ENCODE data around the gene OMD.

OMD gene

DNA sequence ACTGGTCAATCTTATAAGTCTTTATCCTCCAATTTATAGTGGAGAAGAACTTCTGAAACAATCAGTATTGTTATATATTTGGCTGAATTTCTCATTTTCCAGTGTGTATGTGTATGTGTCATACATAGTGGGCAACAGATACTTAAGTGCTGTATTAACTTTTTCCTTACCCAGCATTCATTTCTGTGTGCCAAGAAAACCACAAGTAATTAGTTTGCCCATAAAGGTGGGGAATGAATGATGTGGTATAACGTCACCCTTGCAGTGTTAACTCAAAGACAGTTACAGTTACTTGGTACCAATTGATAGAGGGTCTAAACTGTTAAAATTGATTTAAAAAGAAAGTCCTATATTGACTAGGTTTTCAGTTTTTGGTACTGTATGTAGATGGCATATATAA lies 21.9 kb downstream of the OMD start:
- H4K91ac ChIP-seq (ENCODE audit: low read depth, low read length): no peak overlapping the region
- no peak overlapping the region for H2BK5ac ChIP-seq (ENCODE audit: low read depth, low read length, poor library complexity)
- no peaks in the 10 kb centered on the region for H3K27me3 ChIP-seq (ENCODE audit: insufficient read depth, low read length)
- no peak overlapping the region for H4K12ac ChIP-seq (ENCODE audit: low read depth, low read length)
- no peaks in the 10 kb centered on the region for H3K4me1 ChIP-seq (ENCODE audit: control insufficient read depth in 1 of 2, insufficient read depth in 2 of 2, low read length in 2 of 2)
- no peak overlapping the region for H3K9ac ChIP-seq (ENCODE audit: low read length)
- H3K18ac ChIP-seq (ENCODE audit: low read length): no peak overlapping the region
- no peaks in the 10 kb centered on the region for H3K36me3 ChIP-seq (ENCODE audit: control insufficient read depth in 1 of 2, insufficient read depth in 2 of 2, low read length in 2 of 2)
- no CpG with 5 or more reads among the region's 1 CpG for WGBS (ENCODE audit: extremely low coverage, insufficient coverage, insufficient read length)
- no peaks in the 10 kb centered on the region for H3K79me2 ChIP-seq (ENCODE audit: control insufficient read depth, insufficient read depth, low read length, poor library complexity)
- H2AFZ ChIP-seq (ENCODE audit: insufficient read depth, low read length, poor library complexity): no peak overlapping the region
- H2BK120ac ChIP-seq (ENCODE audit: insufficient read depth, low read length, poor library complexity): no peak overlapping the region
- no peak overlapping the region for H3K4ac ChIP-seq (ENCODE audit: low read depth, low read length)
- H3K14ac ChIP-seq (ENCODE audit: low read length): no peak overlapping the region
- no peak for DNase-seq
- H3K27ac ChIP-seq (ENCODE audit: low read depth, low read length): no peak overlapping the region
- no peak overlapping the region for H3K4me3 ChIP-seq (ENCODE audit: low read depth, low read length)
- no peaks in the 10 kb centered on the region for H3K79me1 ChIP-seq (ENCODE audit: low read length)
- H2AK5ac ChIP-seq (ENCODE audit: low read length): no peak overlapping the region
- no peak overlapping the region for H3K4me2 ChIP-seq (ENCODE audit: low read length)
- no peaks in the 10 kb centered on the region for H3K9me3 ChIP-seq (ENCODE audit: insufficient read depth, low read depth, low read length)
- H3K23ac ChIP-seq (ENCODE audit: low read length): no peak overlapping the region
- H2BK12ac ChIP-seq (ENCODE audit: low read length): no peak overlapping the region
- H4K8ac ChIP-seq (ENCODE audit: low read depth, low read length): no peak overlapping the region

- Histone ChIP-seq H3K4ac (ENCODE audit: low read depth, low read length) (no peak overlapping the region), H3K36me3 (ENCODE audit: control insufficient read depth in 1 of 2, insufficient read depth in 2 of 2, low read length in 2 of 2) (no peaks in the 10 kb centered on the region), H3K4me2 (ENCODE audit: low read length) (no peak overlapping the region), H3K27me3 (ENCODE audit: insufficient read depth, low read length) (no peaks in the 10 kb centered on the region), H2BK12ac (ENCODE audit: low read length) (no peak overlapping the region), H4K91ac (ENCODE audit: low read depth, low read length) (no peak overlapping the region), H3K9ac (ENCODE audit: low read length) (no peak overlapping the region), H3K4me3 (ENCODE audit: low read depth, low read length) (no peak overlapping the region), H4K12ac (ENCODE audit: low read depth, low read length) (no peak overlapping the region), H2AK5ac (ENCODE audit: low read length) (no peak overlapping the region), H3K9me3 (ENCODE audit: insufficient read depth, low read depth, low read length) (no peaks in the 10 kb centered on the region), H3K4me1 (ENCODE audit: control insufficient read depth in 1 of 2, insufficient read depth in 2 of 2, low read length in 2 of 2) (no peaks in the 10 kb centered on the region), H3K23ac (ENCODE audit: low read length) (no peak overlapping the region), H2AFZ (ENCODE audit: insufficient read depth, low read length, poor library complexity) (no peak overlapping the region), H3K27ac (ENCODE audit: low read depth, low read length) (no peak overlapping the region), H3K79me2 (ENCODE audit: control insufficient read depth, insufficient read depth, low read length, poor library complexity) (no peaks in the 10 kb centered on the region), H2BK5ac (ENCODE audit: low read depth, low read length, poor library complexity) (no peak overlapping the region), H2BK120ac (ENCODE audit: insufficient read depth, low read length, poor library complexity) (no peak overlapping the region), H3K79me1 (ENCODE audit: low read length) (no peaks in the 10 kb centered on the region), H3K14ac (ENCODE audit: low read length) (no peak overlapping the region), H4K8ac (ENCODE audit: low read depth, low read length) (no peak overlapping the region), H3K18ac (ENCODE audit: low read length) (no peak overlapping the region)
- no peak for DNase-seq
- no CpG with 5 or more reads among the region's 3 CpGs for WGBS (ENCODE audit: extremely low coverage, insufficient coverage, insufficient read length)
Observed at GRCh38 chr9:92397853-92398252, 26.4 kb downstream of the OMD start.

- Histone ChIP-seq H3K4ac (ENCODE audit: low read depth, low read length) (no peak overlapping the region), H2AFZ (ENCODE audit: insufficient read depth, low read length, poor library complexity) (no peak overlapping the region), H3K79me1 (ENCODE audit: low read length) (no peaks in the 10 kb centered on the region), H4K91ac (ENCODE audit: low read depth, low read length) (no peak overlapping the region), H3K9ac (ENCODE audit: low read length) (no peak overlapping the region), H3K18ac (ENCODE audit: low read length) (no peak overlapping the region), H3K27me3 (ENCODE audit: insufficient read depth, low read length) (no peaks in the 10 kb centered on the region), H3K23ac (ENCODE audit: low read length) (no peak overlapping the region), H3K27ac (ENCODE audit: low read depth, low read length) (no peak overlapping the region), H3K14ac (ENCODE audit: low read length) (no peak overlapping the region), H3K79me2 (ENCODE audit: control insufficient read depth, insufficient read depth, low read length, poor library complexity) (no peaks in the 10 kb centered on the region), H2AK5ac (ENCODE audit: low read length) (no peak overlapping the region), H2BK5ac (ENCODE audit: low read depth, low read length, poor library complexity) (no peak overlapping the region), H4K8ac (ENCODE audit: low read depth, low read length) (no peak overlapping the region), H4K12ac (ENCODE audit: low read depth, low read length) (no peak overlapping the region), H3K4me3 (ENCODE audit: low read depth, low read length) (no peak overlapping the region), H3K4me1 (ENCODE audit: control insufficient read depth in 1 of 2, insufficient read depth in 2 of 2, low read length in 2 of 2) (no peaks in the 10 kb centered on the region), H3K9me3 (ENCODE audit: insufficient read depth, low read depth, low read length) (no peaks in the 10 kb centered on the region), H3K36me3 (ENCODE audit: control insufficient read depth in 1 of 2, insufficient read depth in 2 of 2, low read length in 2 of 2) (no peaks in the 10 kb centered on the region), H2BK12ac (ENCODE audit: low read length) (no peak overlapping the region), H3K4me2 (ENCODE audit: low read length) (no peak overlapping the region), H2BK120ac (ENCODE audit: insufficient read depth, low read length, poor library complexity) (no peak overlapping the region)
- DNase-seq: no peak
- WGBS (ENCODE audit: extremely low coverage, insufficient coverage, insufficient read length): no CpG with 5 or more reads among the region's 1 CpG
Observed at GRCh38 chr9:92395617-92396016, 28.7 kb downstream of the OMD start.

DNA sequence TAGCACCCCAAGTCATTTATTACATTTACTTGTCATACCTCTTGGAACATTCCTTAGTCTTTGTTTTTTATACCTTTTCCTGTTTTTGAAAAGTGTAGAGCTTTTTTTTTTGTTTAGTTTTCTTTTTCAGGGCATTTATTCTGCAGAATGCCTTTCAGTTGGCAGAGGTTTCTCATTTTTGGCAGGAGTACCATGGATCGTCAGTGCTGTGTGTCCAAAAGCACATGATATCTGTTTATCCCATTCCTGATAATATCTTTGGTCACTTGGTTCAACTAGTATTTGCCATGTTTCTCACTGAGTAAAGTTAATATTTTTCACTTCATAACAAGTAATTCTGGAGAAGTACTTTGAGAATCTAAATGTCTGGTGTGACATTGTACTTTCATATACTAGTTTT lies 30.6 kb downstream of the OMD start:
- H3K9me3 ChIP-seq (ENCODE audit: insufficient read depth, low read depth, low read length): no peaks in the 10 kb centered on the region

More for the DNA sequence above, 30.6 kb downstream of the OMD start:
- Histone ChIP-seq H2BK5ac (ENCODE audit: low read depth, low read length, poor library complexity) (no peak overlapping the region), H3K4me1 (ENCODE audit: control insufficient read depth in 1 of 2, insufficient read depth in 2 of 2, low read length in 2 of 2) (no peaks in the 10 kb centered on the region), H2BK120ac (ENCODE audit: insufficient read depth, low read length, poor library complexity) (no peak overlapping the region), H3K79me2 (ENCODE audit: control insufficient read depth, insufficient read depth, low read length, poor library complexity) (no peaks in the 10 kb centered on the region), H2AFZ (ENCODE audit: insufficient read depth, low read length, poor library complexity) (no peak overlapping the region), H3K36me3 (ENCODE audit: control insufficient read depth in 1 of 2, insufficient read depth in 2 of 2, low read length in 2 of 2) (no peaks in the 10 kb centered on the region), H4K12ac (ENCODE audit: low read depth, low read length) (no peak overlapping the region), H4K91ac (ENCODE audit: low read depth, low read length) (no peak overlapping the region), H3K27ac (ENCODE audit: low read depth, low read length) (no peak overlapping the region), H3K79me1 (ENCODE audit: low read length) (no peaks in the 10 kb centered on the region), H3K4me2 (ENCODE audit: low read length) (no peak overlapping the region), H3K4me3 (ENCODE audit: low read depth, low read length) (no peak overlapping the region), H4K8ac (ENCODE audit: low read depth, low read length) (no peak overlapping the region), H3K4ac (ENCODE audit: low read depth, low read length) (no peak overlapping the region), H2AK5ac (ENCODE audit: low read length) (no peak overlapping the region), H3K27me3 (ENCODE audit: insufficient read depth, low read length) (no peaks in the 10 kb centered on the region), H3K9ac (ENCODE audit: low read length) (no peak overlapping the region), H3K23ac (ENCODE audit: low read length) (no peak overlapping the region), H2BK12ac (ENCODE audit: low read length) (no peak overlapping the region), H3K18ac (ENCODE audit: low read length) (no peak overlapping the region), H3K14ac (ENCODE audit: low read length) (no peak overlapping the region)
- no CpG with 5 or more reads among the region's 1 CpG for WGBS (ENCODE audit: extremely low coverage, insufficient coverage, insufficient read length)
- no peak for DNase-seq
